ENCODE measurements around the gene TM7SF3.

- no peak for TF ChIP-seq CTCF (IDR thresholded peaks at IDR 0.05; ENCODE audit: extremely low read depth in 1 of 2, insufficient read depth in 1 of 2, low read depth in 1 of 2, low read length in 2 of 2)
- TF ChIP-seq EZH2 (IDR thresholded peaks at IDR 0.05; ENCODE audit: borderline replicate concordance, low read depth, low read length, severe bottlenecking): no peak
- no peak for TF ChIP-seq POLR2AphosphoS5 (IDR thresholded peaks at IDR 0.05; ENCODE audit: insufficient read depth, low read depth, low read length)
- TF ChIP-seq POLR2A (IDR thresholded peaks at IDR 0.05; ENCODE audit: low read depth, low read length): no peak
- no peak for TF ChIP-seq JUN (IDR thresholded peaks at IDR 0.05; ENCODE audit: borderline replicate concordance, insufficient read depth, insufficient read length, low read depth)
- no peak for TF ChIP-seq FOS (IDR thresholded peaks at IDR 0.05; ENCODE audit: borderline replicate concordance, insufficient read depth, low read length)
Observed at GRCh38 chr12:26966842-26967241, 47.3 kb downstream of the TM7SF3 start.

Data from endothelial cell of umbilical vein (primary cell).